WTC11 (cell line): Measurements from ENCODE around the gene FRMD4B.

Experiments used
- AFF4 ChIP-seq: sonication (generic); formaldehyde crosslinking; IDR thresholded peaks from 2 replicates; pipeline ENCODE4 v1.8.1; 2023; ENCODE audit warnings: mild to moderate bottlenecking, missing genetic modification reagents, borderline replicate concordance
- ARID4B ChIP-seq: sonication (generic); formaldehyde crosslinking; IDR thresholded peaks from 2 replicates; pipeline ENCODE4 v1.8.0; 2023; ENCODE audit warnings: missing genetic modification reagents, mild to moderate bottlenecking, borderline replicate concordance
- ATF1 ChIP-seq: sonication (generic); formaldehyde crosslinking; IDR thresholded peaks from 2 replicates; pipeline ENCODE4 v1.8.1; 2023; ENCODE audit warnings: mild to moderate bottlenecking, moderate library complexity, missing genetic modification reagents
- CREM ChIP-seq: sonication (generic); formaldehyde crosslinking; IDR thresholded peaks from 2 replicates; pipeline ENCODE4 v1.8.1; 2022; ENCODE audit warnings: mild to moderate bottlenecking, missing genetic modification reagents, moderate library complexity
- CTCF ChIP-seq: fragments of 200-600 bp; IDR thresholded peaks from 2 replicates; pipeline ENCODE4 v1.8.0; 2022; ENCODE audit warnings: antibody characterized with exemption
- GABPB1 ChIP-seq: sonication (generic); formaldehyde crosslinking; IDR thresholded peaks from 2 replicates; pipeline ENCODE4 v1.8.1; 2023; ENCODE audit warnings: mild to moderate bottlenecking, missing genetic modification reagents
- IRF1 ChIP-seq: sonication (generic); formaldehyde crosslinking; IDR thresholded peaks from 2 replicates; pipeline ENCODE4 v1.8.0; 2023; ENCODE audit warnings: missing genetic modification reagents
- NR2C2 ChIP-seq: sonication (generic); formaldehyde crosslinking; IDR thresholded peaks from 2 replicates; pipeline ENCODE4 v1.8.0; 2022; ENCODE audit warnings: mild to moderate bottlenecking, missing genetic modification reagents
- SMAD3 ChIP-seq: sonication (generic); formaldehyde crosslinking; IDR thresholded peaks from 2 replicates; pipeline ENCODE4 v1.8.0; 2022; ENCODE audit warnings: missing genetic modification reagents, mild to moderate bottlenecking, borderline replicate concordance
- USF2 ChIP-seq: sonication (generic); formaldehyde crosslinking; IDR thresholded peaks from 2 replicates; pipeline ENCODE4 v1.8.1; 2023; ENCODE audit warnings: mild to moderate bottlenecking, missing genetic modification reagents, moderate library complexity
- ZNF317 ChIP-seq: sonication (generic); formaldehyde crosslinking; IDR thresholded peaks from 2 replicates; pipeline ENCODE4 v1.8.1; 2023; ENCODE audit warnings: low read depth, mild to moderate bottlenecking, moderate library complexity, missing genetic modification reagents, borderline replicate concordance
- ZNF671 ChIP-seq: fragments of 250-450 bp; sonication (Bioruptor Pico); IDR thresholded peaks from 2 replicates; pipeline ENCODE4 v1.8.0; 2021; ENCODE audit warnings: mild to moderate bottlenecking
- TF ChIP-seq, protein P1 (sequence below): sonication (generic); formaldehyde crosslinking; conservative IDR thresholded peaks from 2 replicates; pipeline ENCODE4 v1.8.1; 2023; ENCODE audit warnings: mild to moderate bottlenecking, low read depth, missing genetic modification reagents, moderate library complexity
- TF ChIP-seq, protein P2 (sequence below): sonication (generic); formaldehyde crosslinking; IDR thresholded peaks from 2 replicates; pipeline ENCODE4 v1.8.1; 2023; ENCODE audit warnings: mild to moderate bottlenecking, missing genetic modification reagents, moderate library complexity

DNA sequence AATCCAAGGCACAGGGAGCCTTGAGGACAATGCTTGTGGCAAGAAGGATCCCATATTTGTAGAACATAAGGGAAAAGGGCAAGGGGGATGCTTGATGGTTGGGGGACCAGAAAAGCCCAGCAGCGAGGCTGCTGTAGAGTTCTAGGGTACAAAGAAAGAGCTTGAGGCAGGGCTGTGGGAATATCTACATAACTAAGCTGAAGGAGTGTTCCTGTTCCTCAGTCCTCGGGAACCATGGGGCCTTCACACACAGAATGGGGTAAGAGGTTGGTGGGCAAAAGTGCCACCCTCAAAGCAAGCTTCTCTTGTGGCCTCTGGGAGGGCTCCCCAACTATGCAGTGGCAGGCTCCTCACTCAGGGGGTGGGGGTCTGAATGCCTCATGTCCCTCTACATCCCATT lies 6.5 kb upstream of the FRMD4B start:
- no peak for TF ChIP-seq ZNF317 (CRISPR knock-in tag)
- TF ChIP-seq CTCF = no peak
- TF ChIP-seq USF2 (CRISPR knock-in tag) = no peak
- no peak for TF ChIP-seq ZNF671
- no peak for TF ChIP-seq CREM
- TF ChIP-seq AFF4 (CRISPR knock-in tag) = no peak
- no peak for TF ChIP-seq SMAD3 (CRISPR knock-in tag)
- no peak for TF ChIP-seq ATF1
- no peak for TF ChIP-seq ARID4B (CRISPR knock-in tag)
- TF ChIP-seq IRF1 (CRISPR knock-in tag) = no peak
- TF ChIP-seq NR2C2 = no peak
- TF ChIP-seq, protein P1, sequence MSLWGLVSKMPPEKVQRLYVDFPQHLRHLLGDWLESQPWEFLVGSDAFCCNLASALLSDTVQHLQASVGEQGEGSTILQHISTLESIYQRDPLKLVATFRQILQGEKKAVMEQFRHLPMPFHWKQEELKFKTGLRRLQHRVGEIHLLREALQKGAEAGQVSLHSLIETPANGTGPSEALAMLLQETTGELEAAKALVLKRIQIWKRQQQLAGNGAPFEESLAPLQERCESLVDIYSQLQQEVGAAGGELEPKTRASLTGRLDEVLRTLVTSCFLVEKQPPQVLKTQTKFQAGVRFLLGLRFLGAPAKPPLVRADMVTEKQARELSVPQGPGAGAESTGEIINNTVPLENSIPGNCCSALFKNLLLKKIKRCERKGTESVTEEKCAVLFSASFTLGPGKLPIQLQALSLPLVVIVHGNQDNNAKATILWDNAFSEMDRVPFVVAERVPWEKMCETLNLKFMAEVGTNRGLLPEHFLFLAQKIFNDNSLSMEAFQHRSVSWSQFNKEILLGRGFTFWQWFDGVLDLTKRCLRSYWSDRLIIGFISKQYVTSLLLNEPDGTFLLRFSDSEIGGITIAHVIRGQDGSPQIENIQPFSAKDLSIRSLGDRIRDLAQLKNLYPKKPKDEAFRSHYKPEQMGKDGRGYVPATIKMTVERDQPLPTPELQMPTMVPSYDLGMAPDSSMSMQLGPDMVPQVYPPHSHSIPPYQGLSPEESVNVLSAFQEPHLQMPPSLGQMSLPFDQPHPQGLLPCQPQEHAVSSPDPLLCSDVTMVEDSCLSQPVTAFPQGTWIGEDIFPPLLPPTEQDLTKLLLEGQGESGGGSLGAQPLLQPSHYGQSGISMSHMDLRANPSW (CRISPR knock-in tag) = no peak
- no peak for TF ChIP-seq GABPB1 (CRISPR knock-in tag)
- TF ChIP-seq, protein P2, sequence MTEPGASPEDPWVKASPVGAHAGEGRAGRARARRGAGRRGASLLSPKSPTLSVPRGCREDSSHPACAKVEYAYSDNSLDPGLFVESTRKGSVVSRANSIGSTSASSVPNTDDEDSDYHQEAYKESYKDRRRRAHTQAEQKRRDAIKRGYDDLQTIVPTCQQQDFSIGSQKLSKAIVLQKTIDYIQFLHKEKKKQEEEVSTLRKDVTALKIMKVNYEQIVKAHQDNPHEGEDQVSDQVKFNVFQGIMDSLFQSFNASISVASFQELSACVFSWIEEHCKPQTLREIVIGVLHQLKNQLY (CRISPR knock-in tag) = no peak
